Activated T-helper 1 cell treated with anti-CD3 and anti-CD28 coated beads, Interleukin-12 subunit alpha, Interleukin-12 subunit beta, Interleukin-2, Interleukin-4 antibody, amounts not matched to agents 30 ng/mL and 10 ng/mL and 1 ng/mL, durations not matched to agents 14 hours and 24 hours and 36 hours (primary cell): Measurements from ENCODE around the gene CCDC28B. TPM values are rescaled to one million over a fixed set of nuclear protein-coding genes. Genes with fewer than 3 reads are reported as not detected.

Source experiments
- total RNA-seq: library from RNA; stranded (reverse); gene quantifications from 2 replicates; pipeline ENCODE4 v1.2.3, GENCODE V29; 2022

Gene CCDC28B
- total RNA-seq, 1 donor from 2014 or later: 32.6 TPM

Other genes with a start within 250 kb of the CCDC28B start
- 156 and 158 TPM in 2 replicates for gene KHDRBS1, start 186.7 kb upstream of the CCDC28B start, total RNA-seq
- gene TMEM39B, start 127.7 kb upstream of the CCDC28B start, total RNA-seq: 34.2 and 38.8 TPM in 2 replicates
- gene KPNA6, start 92.5 kb upstream of the CCDC28B start, total RNA-seq: 76.7 and 78.6 TPM in 2 replicates
- gene TXLNA, start 20.9 kb upstream of the CCDC28B start, total RNA-seq: 109 and 110 TPM in 2 replicates
- gene IQCC, start 5.1 kb downstream of the CCDC28B start, total RNA-seq: 5.7 and 6.0 TPM in 2 replicates
- gene DCDC2B, start 8.5 kb downstream of the CCDC28B start, total RNA-seq: 0.15 TPM in 1 of 2 replicates, not detected in the other
- 13.5 and 15.0 TPM in 2 replicates for gene TMEM234, start 21.8 kb downstream of the CCDC28B start, total RNA-seq
- gene EIF3I, start 21.8 kb downstream of the CCDC28B start, total RNA-seq: 297 TPM in 2 replicates
- gene FAM167B, start 46.6 kb downstream of the CCDC28B start, total RNA-seq: 0.57 and 0.61 TPM in 2 replicates
- gene LCK, start 50.7 kb downstream of the CCDC28B start, total RNA-seq: 269 and 281 TPM in 2 replicates
- 177 and 179 TPM in 2 replicates for gene HDAC1, start 91.5 kb downstream of the CCDC28B start, total RNA-seq
- 31.6 and 31.8 TPM in 2 replicates for gene MARCKSL1, start 135.6 kb downstream of the CCDC28B start, total RNA-seq
- gene FAM229A, start 161.9 kb downstream of the CCDC28B start, total RNA-seq: 4.0 TPM in 2 replicates
- gene TSSK3, start 161.9 kb downstream of the CCDC28B start, total RNA-seq: 0.51 and 1.3 TPM in 2 replicates
- 48.8 and 50.3 TPM in 2 replicates for gene BSDC1, start 193.8 kb downstream of the CCDC28B start, total RNA-seq